B cell (primary cell): ENCODE measurements around the gene ZBTB12. TPM values are rescaled to one million over a fixed set of nuclear protein-coding genes. Genes with fewer than 3 reads are reported as not detected.

Experiments used
- ATAC-seq: fragments of 200-7000 bp; cut with Tn5 transposase; one replicate; pipeline ENCODE4 v1.10.0; 2021; ENCODE audit warnings: low read depth, mild to moderate bottlenecking, moderate number of reproducible peaks, moderate library complexity
- CTCF ChIA-PET: fragments of 350-600 bp; sonication (Branson Sonifier 250); formaldehyde crosslinking; loops from one replicate; lab custom pipeline; 2021; ENCODE audit warnings: antibody characterized with exemption, inconsistent platforms; lab: Charles Lee
- POLR2A ChIA-PET: fragments of 350-600 bp; sonication (Branson Sonifier 250); formaldehyde crosslinking; loops from one replicate; lab custom pipeline; 2021; ENCODE audit warnings: antibody characterized with exemption; lab: Charles Lee
- DNase-seq: peaks from one replicate; pipeline ENCODE4 v3.0.0; 2013
- H2AFZ ChIP-seq: 2 replicates; pipeline ENCODE4 v1.6.1; 2012; ENCODE audit warnings: mild to moderate bottlenecking, low read depth, low read length; ENCODE audit not compliant: insufficient read depth, poor library complexity, severe bottlenecking
- H3K27ac ChIP-seq, 2 donors: 1 replicate in 1 of 2; 2 replicates in 1 of 2; pipeline ENCODE4 v1.5.1; 2012 to 2013; ENCODE audit warnings: low read length in 2 of 2, mild to moderate bottlenecking in 2 of 2, moderate library complexity in 1 of 2
- H3K27me3 ChIP-seq, 4 experiments: fragments of 200-600 bp in 1 of 4; sonication (generic) in 1 of 4; replicated peaks in 1 of 4; 1 replicate in 2 of 4; 2 replicates in 2 of 4; pipeline versions ENCODE4 v1.6.1 to v1.7.0; 2013 to 2016; ENCODE audit warnings: low read length in 3 of 4, mild to moderate bottlenecking in 2 of 4, mixed read lengths in 1 of 4, moderate library complexity in 1 of 4; ENCODE audit not compliant: insufficient read depth in 4 of 4, control insufficient read depth in 3 of 4; ENCODE audit errors: control extremely low read depth in 1 of 4
- H3K36me3 ChIP-seq, 2 experiments: replicated peaks in 1 of 2; 1 replicate in 1 of 2; 2 replicates in 1 of 2; pipeline versions ENCODE4 v1.6.1 to v1.7.1; 2013; ENCODE audit warnings: low read length in 1 of 2; ENCODE audit not compliant: insufficient read depth in 2 of 2, control insufficient read depth in 1 of 2; ENCODE audit errors: control extremely low read depth in 1 of 2, extremely low read depth in 1 of 2
- H3K4me1 ChIP-seq, 2 donors: fragments of 200-600 bp in 1 of 2; sonication (generic) in 1 of 2; 1 replicate in 1 of 2; 2 replicates in 1 of 2; pipeline versions ENCODE4 v1.5.1 to v1.6.1; 2013 to 2017; ENCODE audit warnings: low read length in 2 of 2; ENCODE audit not compliant: control insufficient read depth in 2 of 2, insufficient read depth in 2 of 2
- H3K4me2 ChIP-seq: replicated peaks from 2 replicates; pipeline ENCODE3; 2012; ENCODE audit warnings: mild to moderate bottlenecking, low read depth, low read length; ENCODE audit not compliant: poor library complexity, severe bottlenecking
- H3K4me3 ChIP-seq, 5 experiments: fragments of 200-600 bp in 1 of 5; sonication (generic) in 1 of 5; 1 replicate in 3 of 5; 2 replicates in 2 of 5; pipeline versions ENCODE4 v1.5.1 to v1.7.0; 2011 to 2016; ENCODE audit warnings: low read length in 4 of 5, mild to moderate bottlenecking in 4 of 5, low read depth in 2 of 5, control low read depth in 1 of 5, moderate library complexity in 1 of 5; ENCODE audit not compliant: insufficient read depth in 1 of 5; ENCODE audit errors: control extremely low read depth in 1 of 5, extremely low read depth in 1 of 5
- H3K79me2 ChIP-seq: fragments of 200-600 bp; sonication (generic); one replicate; pipeline ENCODE4 v1.6.0; 2016; ENCODE audit warnings: low read length; ENCODE audit not compliant: control insufficient read depth, insufficient read depth
- H3K9ac ChIP-seq: fragments of 200-600 bp; sonication (generic); 2 replicates; pipeline ENCODE4 v1.6.1; 2017; ENCODE audit warnings: mild to moderate bottlenecking, low read length, moderate library complexity
- H3K9me3 ChIP-seq, 3 donors: one replicate each; pipeline versions ENCODE4 v1.6.1 to v1.7.1; 2013; ENCODE audit warnings: low read length in 2 of 3; ENCODE audit not compliant: control insufficient read depth in 2 of 3, insufficient read depth in 1 of 3; ENCODE audit errors: control extremely low read depth in 1 of 3
- H4K20me1 ChIP-seq: 2 replicates; pipeline ENCODE4 v1.6.0; 2012; ENCODE audit warnings: mild to moderate bottlenecking, low read length; ENCODE audit not compliant: insufficient read depth, control insufficient read depth, poor library complexity, severe bottlenecking
- H3K27ac Mint-ChIP-seq: one replicate; pipeline ENCODE4 v1.8.0; 2021; ENCODE audit warnings: mixed read lengths
- H3K27me3 Mint-ChIP-seq: one replicate; pipeline ENCODE4 v1.8.0; 2021; ENCODE audit warnings: mixed read lengths
- H3K4me1 Mint-ChIP-seq: one replicate; pipeline ENCODE4 v1.8.0; 2021; ENCODE audit warnings: mixed read lengths
- H3K4me3 Mint-ChIP-seq: one replicate; pipeline ENCODE4 v1.8.0; 2021; ENCODE audit warnings: mixed read lengths
- H3K9me3 Mint-ChIP-seq: one replicate; pipeline ENCODE4 v1.8.0; 2022; ENCODE audit warnings: mixed read lengths; ENCODE audit not compliant: insufficient read depth
- CTCF ChIP-seq: fragments of 200-600 bp; IDR thresholded peaks from one replicate; pipeline ENCODE4 v1.8.0; 2022; ENCODE audit warnings: antibody characterized with exemption, mild to moderate bottlenecking
- EZH2 ChIP-seq: IDR thresholded peaks from 2 replicates; pipeline ENCODE4 v1.6.1; 2012; ENCODE audit warnings: borderline replicate concordance, low read depth, mild to moderate bottlenecking, moderate library complexity, low read length; ENCODE audit not compliant: insufficient read depth, poor library complexity, severe bottlenecking
- WGBS: methylation state at CpG from one replicate; pipeline ENCODE4 v1.1.5; 2013; ENCODE audit warnings: missing lambda C conversion rate; ENCODE audit not compliant: insufficient coverage; 5-methylcytosine and 5-hydroxymethylcytosine counted together
- intact Hi-C: fragments of 100-400 bp; cut with micrococcal nuclease; formaldehyde crosslinking; loops from one replicate; pipeline ENCODE4 v1.10.0; 2022
- polyA plus RNA-seq: library from polyadenylated mRNA; depleted of rRNA; stranded (reverse); fragments of >200 nt; gene quantifications from 2 replicates; pipeline ENCODE4 v1.2.3, GENCODE V29; 2012
- total RNA-seq, 2 donors: library from RNA; stranded (reverse); fragments of 120-200 nt in 1 of 2; gene quantifications; 1 replicate in 1 of 2; 2 replicates in 1 of 2; pipeline versions ENCODE4 v1.2.3 to v1.2.4, GENCODE V29; 2013 to 2022

ZBTB12 gene
- total and polyA plus RNA-seq, 2 donors (not counting 1 experiment from before 2014, with no cell fraction given): 1.4 to 8.9 TPM

DNA sequence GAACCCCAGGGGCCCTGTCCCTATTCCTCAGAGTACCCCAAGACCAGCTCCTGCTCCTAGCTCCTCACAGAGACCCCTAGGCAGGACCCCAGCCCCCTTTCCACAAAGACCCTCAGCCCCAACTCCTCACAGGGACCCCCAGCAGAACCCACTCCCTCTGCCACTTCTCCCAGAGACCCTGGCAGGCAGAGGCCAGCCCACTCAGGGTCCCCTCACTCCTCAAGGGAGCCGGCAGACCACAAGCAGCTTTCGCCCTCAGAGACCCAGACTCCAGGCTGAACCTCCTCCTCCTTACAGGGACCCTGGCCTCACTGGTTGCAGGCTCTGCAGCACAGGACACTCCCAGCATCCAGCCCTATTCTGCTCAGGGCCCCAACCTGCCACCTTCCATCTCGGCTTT lies 23.7 kb downstream of the ZBTB12 start:
- POLR2A ChIA-PET: interaction anchor here (0.6 kb wide), 1 partner anchor 23 kb away, joined by 4 read pairs; the partner anchor contains the start of gene ZBTB12
- intact Hi-C loops: no loop called here
- ATAC-seq: no peak

More for the DNA sequence above, 23.7 kb downstream of the ZBTB12 start:
- CTCF ChIA-PET: interaction anchor here (0.9 to 1.7 kb wide), 2 partner anchors 14 to 44 kb away, joined by 4 read pairs; no protein-coding TSS in a partner anchor
- Histone ChIP-seq H3K27me3 (no peaks in the 10 kb centered on the region), H3K9ac (no peak overlapping the region), H3K4me2 (no peak overlapping the region), H3K27ac (no peak overlapping the region), H3K36me3 (peaks cover 0 to 33% of the 10 kb centered on the region in 2 experiments), H3K4me1 (no peaks in the 10 kb centered on the region), H2AFZ (no peak overlapping the region), H4K20me1 (no peaks in the 10 kb centered on the region), H3K4me3 (no peak overlapping the region), H3K9me3 (no peaks in the 10 kb centered on the region), H3K79me2 (no peaks in the 10 kb centered on the region)
- 93% methylated on average over 3 of the region's 3 CpGs for WGBS
- Mint-ChIP-seq H3K9me3 (no peaks in the 10 kb centered on the region), H3K4me1 (no peaks in the 10 kb centered on the region), H3K27ac (no peak overlapping the region), H3K27me3 (no peaks in the 10 kb centered on the region), H3K4me3 (no peak overlapping the region)
- no peak for DNase-seq
- TF ChIP-seq EZH2: no peak
- no peak for TF ChIP-seq CTCF
